KG1 (cell line): ENCODE data around the gene ARHGAP27.

Experiments used
- DNase-seq: peaks from one replicate; lab custom pipeline; 2025; lab: John Stamatoyannopoulos, UW

ARHGAP27 gene

DNA sequence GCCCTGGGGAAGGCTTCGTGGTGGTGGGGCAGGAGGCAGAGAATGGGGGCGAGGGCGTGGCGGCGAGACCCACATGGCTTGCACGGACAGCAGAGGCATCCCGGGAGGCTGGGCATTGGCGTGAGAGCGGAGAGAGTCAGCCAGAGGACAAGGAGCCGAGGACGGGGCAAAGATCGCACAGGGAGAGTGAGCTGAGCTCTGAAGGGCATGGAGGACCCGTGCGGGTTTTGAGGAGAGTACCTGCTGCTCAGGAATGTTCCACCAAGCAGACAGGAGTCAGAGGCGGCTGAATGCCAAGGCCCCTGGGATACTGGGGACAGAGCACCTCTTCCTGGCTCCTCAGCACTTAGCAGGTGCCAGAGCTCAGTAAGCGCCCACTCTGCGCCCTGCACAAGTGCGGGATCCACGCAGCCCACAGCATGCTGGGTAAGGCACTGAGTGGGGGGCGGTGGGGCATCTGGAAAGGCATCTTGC, 47.8 kb downstream of the ARHGAP27 start:
- no peak for DNase-seq

DNA sequence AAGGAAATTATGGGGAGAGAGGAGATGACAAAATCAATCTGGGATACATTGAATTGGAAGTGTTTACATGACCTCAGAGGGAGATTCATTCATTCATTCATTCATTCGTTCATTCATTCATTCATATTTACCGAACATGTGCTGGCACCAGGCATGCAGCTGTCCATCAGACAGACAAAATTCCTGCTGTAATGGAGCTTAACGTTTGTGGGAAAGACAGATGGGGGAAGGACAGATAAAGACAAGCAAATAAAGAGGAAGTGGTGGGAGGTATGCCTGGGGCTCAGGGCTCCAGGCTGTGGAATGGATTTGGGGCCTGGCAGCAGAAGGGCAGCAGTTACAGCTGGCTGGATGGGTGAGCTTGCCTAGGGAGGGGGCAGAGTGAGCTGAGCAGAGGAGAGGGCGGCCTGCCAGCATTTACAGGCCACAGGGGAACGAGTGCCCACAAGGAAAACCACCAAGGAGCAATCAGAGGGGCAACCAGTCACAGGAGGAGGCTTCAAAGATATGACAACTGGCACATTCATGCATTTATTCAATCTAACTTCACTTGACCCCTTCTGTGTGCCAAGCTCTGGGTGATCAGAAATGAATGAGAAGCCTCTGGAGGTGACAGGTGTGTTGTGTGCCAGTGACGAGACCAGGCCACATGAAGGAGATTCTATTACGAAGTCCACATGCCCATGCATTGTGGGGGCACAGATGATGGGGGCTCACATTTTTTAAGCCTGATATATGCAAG, 48.5 kb downstream of the ARHGAP27 start:
- no peak for DNase-seq

DNA sequence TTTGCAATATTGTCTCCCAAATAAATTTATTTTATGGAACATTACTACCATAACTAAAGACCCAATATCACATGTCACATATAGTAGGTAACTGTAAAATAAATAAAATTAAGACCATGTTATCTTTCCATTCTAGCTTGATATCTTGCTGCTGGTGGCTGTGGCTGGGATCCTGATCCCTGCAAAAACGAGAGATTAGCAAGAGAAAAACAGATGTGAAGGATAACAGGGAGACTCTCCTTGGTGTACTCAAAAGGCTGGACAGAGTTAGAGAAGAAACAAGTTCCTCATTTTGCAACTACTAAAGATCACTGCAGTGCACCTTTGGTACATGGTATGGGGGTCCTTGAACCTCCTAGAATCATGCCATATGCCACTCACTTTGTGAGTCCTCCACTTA, 49.7 kb downstream of the ARHGAP27 start:
- no peak for DNase-seq

DNA sequence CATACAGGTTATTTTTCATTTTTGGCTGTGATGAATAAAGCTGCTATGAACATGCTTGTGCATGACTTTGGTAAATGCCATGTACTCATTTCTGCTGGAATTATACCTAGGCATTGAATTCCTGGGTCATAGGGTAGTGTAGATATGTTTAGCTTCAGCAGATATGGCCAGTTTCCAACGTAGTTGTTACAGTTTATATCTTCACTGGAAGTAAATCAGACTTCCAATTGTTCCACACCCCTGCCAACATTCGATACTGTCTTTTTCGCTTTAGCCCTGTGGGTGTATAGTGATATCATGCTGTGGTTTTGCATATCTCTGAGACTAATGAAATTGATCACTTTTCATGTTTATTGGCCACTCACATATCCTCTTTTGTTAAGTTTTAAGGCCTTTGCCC, 50.4 kb downstream of the ARHGAP27 start:
- DNase-seq, result no peak

GRCh38 chr17:45380991-45381390, 51.7 kb downstream of the ARHGAP27 start:
- DNase-seq, result no peak

GRCh38 chr17:45380046-45380765, 52.5 kb downstream of the ARHGAP27 start:
- DNase-seq, result no peak

- no peak for DNase-seq
These were observed 55.3 kb downstream of the ARHGAP27 start for GRCh38 chr17:45377401-45377800.

DNA sequence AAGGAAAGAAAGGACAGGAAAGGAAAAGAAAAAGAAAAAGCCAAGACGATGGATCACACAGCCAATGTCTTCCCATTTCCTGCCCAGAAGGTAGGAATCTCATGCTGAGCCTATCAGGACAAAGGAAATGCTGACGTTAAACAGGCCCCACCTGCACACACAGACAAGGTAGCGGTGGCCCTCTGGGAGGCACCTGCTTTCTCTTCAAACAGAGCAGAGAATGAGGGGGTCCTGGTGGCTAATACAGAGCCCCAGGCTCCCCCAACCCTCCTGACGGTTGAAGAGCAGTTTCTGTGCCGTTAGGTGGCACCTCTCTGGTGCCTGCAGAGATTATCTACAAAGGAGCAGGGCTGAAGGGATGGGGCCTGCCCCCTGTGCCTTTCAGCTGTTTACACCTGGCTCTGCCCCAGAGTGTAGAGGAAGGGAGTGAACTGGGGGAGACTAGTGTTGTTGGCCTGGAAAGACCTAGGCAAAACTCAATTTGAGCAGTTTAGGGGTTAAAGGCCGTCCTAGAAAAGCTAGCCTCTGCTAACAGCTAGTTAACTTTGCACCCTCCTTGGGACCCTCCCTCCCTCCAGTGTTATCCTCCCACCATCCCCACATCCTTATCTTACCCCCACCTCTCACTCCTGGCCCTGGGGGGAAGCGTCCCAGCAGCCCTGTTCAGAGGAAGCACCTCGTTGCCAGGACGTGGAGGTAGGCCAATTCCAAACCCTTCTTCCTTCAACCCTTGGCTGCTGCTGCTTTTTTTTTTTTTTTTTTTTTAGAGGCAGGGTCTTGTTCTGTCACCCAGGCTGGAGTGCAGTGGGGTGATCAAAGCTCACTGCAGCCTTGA, 56.3 kb downstream of the ARHGAP27 start:
- DNase-seq, result no peak

GRCh38 chr17:45374501-45374900, 58.2 kb downstream of the ARHGAP27 start:
- DNase-seq, result no peak

DNA sequence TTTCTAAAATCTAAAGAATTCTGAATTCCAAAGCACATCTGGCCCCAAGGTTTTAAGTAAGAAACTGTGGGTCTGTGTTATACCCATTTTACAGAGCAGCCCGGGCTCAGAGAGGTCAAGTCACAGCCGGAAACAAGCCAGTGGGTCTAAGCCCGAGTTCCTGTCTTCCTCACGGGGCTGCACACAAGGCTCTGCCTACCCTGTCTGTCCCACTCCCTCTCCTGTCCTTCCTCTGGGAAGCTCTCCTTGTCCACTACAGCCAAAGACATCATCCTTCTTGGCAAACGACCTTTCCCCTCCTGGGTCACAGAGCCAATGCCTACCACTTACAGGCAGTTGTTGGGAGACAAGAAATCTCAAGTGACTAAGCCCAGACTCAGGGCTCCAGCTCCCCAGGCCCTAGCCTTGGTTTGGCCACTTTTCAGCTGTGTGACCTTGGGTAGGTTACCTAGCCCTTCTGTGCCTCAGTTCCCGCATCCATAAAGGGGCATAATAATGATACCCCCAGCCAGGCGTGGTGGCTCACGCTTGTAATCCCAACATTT, 60.3 kb downstream of the ARHGAP27 start:
- no peak for DNase-seq

DNA sequence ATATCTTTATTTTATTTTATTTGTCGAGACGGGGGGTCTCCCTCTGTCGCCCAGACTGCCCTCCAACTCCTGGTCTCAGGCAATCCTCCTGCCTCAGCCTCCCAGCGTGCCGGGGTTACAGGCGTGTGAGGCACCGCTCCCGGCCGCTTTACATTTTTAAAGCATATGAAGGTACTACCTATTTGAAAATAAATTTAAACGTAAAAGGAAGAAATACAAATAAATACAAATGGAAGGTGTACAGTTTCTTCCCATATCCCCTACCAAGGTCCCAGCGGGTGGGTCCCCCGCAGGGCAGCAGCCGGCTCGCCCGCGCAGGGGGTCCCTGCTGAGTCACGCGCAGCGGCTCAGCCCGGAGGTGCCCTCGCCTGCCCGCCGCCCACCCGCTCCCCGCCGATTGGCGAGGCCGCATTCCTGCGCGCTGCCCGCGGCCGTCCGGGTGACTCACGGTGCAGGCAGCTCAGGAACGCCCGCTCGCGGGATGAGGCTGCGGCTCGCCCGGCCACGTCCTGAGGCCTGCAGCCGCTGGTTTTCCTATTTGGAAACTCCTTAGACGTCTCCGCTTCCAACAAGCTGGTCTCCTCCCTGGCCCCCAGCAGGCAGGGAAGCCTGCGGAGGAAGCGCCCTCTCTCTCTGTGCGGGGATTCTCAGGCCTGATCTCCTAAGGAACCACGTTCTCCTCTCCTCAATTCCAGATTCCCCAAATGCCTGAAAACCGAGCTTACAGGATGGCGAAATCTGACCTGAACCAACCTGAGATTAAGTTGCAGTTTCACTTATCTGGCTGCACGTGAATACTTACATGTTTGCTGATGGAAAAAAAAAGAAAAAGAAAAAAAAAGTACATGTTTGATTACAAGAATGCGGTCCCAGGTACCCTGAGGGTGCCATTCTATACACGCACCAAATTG, 61.0 kb downstream of the ARHGAP27 start:
- DNase-seq, result no peak

DNA sequence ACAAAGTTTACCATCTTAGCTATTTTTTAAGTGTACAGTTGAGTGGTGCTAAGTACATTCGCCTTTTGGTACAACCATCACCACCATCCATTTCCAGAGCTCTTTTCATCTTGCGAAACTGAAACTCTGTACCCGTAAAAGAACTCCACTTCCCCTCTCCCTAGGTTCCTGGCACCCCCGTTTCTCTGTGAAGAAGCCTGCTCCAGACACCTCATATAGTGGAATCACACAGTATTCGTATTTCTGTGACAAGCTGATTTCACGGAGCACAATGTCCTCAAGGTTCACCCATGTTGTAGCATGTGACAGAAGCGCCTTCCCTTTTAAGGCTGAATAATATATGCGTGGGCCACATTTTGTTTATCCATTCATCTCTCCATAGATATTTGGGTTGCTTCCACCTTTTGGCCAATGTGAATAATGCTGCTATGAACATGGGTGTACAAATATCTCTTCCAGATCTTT, 61.7 kb downstream of the ARHGAP27 start:
- no peak for DNase-seq

DNA sequence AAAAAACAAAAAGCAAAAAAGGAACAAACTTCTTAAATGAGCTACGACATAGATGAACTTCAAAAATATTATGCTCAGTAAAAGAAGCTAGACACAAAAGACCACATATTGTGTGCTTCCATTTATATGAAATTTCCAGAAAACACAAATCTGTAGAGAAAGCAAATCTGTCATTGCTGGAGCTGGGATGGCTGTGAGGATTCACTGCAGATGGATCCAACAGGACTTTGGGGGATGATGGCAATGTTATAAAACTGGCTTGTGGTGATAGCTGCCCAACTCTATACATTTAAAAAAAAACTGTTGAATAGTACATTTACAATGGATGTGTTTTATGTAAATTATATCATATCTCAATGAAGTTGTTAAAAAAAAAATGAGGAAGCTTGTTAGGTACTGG, 63.2 kb downstream of the ARHGAP27 start:
- DNase-seq, result no peak

DNA sequence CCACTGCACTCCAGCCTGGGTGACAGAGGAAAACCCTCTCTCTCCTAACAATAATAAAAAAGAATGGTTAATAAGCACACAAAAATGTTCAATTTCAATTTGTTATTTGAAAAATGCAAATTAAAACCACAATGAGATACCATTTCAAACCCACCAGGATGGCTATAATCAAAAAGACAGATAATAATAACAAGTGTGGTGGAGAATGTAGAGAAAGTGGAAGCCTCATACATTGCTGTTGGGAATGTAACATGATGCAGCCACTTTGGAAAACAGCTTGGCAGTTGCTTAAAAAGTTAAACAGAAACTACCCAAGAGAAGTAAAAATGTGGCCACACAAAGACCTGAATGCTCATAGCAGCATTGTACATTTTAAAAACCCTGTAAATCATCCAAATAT, 64.0 kb downstream of the ARHGAP27 start:
- DNase-seq, result no peak

DNA sequence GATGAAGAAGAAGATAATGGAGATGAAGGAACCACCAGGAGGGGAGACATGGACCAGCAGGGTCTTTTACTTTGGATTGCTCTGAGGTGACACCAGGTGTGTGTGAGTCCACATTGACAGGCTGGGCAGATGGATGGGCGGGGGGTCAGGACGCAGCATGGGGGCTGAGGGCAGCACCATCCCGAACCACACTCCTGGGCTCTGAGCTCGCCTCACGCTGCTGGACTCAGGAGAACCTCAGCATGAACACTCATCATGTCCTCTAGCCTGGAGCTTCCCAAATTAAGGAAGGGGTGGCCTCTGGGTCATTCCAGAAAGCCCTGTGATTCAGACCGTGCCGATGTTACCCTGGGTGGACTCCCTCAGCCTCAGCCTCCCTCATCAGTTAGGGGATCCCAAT, 65.5 kb downstream of the ARHGAP27 start:
- DNase-seq, result no peak

DNA sequence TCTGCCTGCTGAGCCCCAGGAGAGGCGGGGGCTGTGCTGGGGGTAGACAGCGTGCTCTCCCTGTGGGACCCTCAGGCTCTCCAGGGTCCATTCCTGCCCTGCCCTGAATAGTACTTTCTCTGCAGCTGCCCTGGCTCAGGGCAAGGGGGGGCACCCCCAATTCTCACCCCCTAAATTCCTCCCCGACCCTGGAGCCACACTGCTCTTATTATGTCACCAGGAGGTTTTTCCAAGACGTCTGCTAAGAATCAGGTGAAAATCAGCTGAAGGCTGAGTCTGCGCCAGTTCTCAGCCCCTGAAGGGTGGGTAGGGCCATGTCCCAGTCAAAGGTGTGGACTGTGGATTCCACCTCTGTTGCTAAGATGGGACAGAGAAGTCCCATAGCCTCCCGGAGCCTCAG, 66.0 kb downstream of the ARHGAP27 start:
- no peak for DNase-seq

- no peak for DNase-seq
These were observed 66.6 kb downstream of the ARHGAP27 start for GRCh38 chr17:45366049-45366448.

- no peak for DNase-seq
These were observed 67.9 kb downstream of the ARHGAP27 start for GRCh38 chr17:45364531-45365390.

DNA sequence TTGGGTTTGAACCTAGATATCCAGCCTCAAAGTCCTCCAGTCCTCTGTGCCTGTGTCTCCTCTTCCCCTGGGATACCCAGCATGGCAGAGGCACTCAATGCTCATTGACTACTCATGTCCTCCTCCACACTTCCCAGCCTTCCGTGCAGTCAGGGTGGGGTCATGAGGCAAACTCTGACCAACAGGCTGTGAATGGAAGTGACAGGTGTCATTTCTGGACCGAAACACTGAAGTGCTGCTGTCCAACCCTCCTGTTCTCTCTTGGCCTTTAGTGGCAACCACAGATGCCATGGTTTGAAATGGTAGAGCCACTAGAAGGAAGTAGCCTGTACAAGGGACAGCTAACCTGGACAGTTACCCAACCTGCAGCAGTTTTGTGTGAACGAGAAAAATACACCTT, 69.2 kb downstream of the ARHGAP27 start:
- no peak for DNase-seq

GRCh38 chr17:45361976-45362375, 70.7 kb downstream of the ARHGAP27 start:
- no peak for DNase-seq
